Rectal smooth muscle tissue (tissue), 1 donor: ENCODE data around the gene NTN1.
"Not testable (repeated sequence)": the region's sequence is repeated elsewhere in the genome, so short reads cannot be mapped to it uniquely, and the experiment has no call there.

ENCODE experiments used
- H3K27ac ChIP-seq: one replicate; pipeline ENCODE4 v1.7.0; 2013; ENCODE audit warnings: low read depth, low read length, inconsistent platforms
- H3K27me3 ChIP-seq: one replicate; pipeline ENCODE4 v1.7.0; 2013; ENCODE audit warnings: low read length; ENCODE audit not compliant: control insufficient read depth, insufficient read depth
- H3K36me3 ChIP-seq: one replicate; pipeline ENCODE4 v1.7.0; 2013; ENCODE audit warnings: low read length; ENCODE audit not compliant: control insufficient read depth, insufficient read depth
- H3K4me1 ChIP-seq: one replicate; pipeline ENCODE4 v1.7.0; 2013; ENCODE audit warnings: low read length; ENCODE audit not compliant: control insufficient read depth, insufficient read depth
- H3K4me3 ChIP-seq: one replicate; pipeline ENCODE4 v1.7.0; 2013; ENCODE audit warnings: low read length
- H3K9ac ChIP-seq: one replicate; pipeline ENCODE4 v1.7.0; 2013; ENCODE audit warnings: low read length

NTN1 gene

DNA sequence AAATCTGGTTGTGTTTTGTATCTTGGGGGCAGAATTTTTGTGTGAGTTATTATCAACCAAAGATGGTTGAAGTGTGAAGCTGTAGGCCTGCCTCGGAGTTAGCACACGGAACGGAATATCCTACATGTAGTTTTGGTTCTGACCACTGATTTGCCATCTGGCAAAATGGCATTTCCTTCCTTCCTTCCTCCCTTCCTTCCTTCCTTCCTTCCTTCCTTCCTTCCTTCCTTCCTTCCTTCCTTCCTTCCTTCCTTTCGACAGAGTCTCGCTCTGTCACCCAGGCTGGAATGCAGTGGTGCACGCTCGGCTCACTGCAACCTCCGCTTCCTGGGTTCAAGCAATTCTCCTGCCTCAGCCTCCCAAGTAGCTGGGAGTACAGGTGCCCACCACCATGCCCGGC lies 85.0 kb downstream of the NTN1 start:
- H3K9ac ChIP-seq, H3K4me1 ChIP-seq, H3K27ac ChIP-seq, H3K36me3 ChIP-seq, H3K27me3 ChIP-seq, H3K4me3 ChIP-seq: not testable (repeated sequence)

DNA sequence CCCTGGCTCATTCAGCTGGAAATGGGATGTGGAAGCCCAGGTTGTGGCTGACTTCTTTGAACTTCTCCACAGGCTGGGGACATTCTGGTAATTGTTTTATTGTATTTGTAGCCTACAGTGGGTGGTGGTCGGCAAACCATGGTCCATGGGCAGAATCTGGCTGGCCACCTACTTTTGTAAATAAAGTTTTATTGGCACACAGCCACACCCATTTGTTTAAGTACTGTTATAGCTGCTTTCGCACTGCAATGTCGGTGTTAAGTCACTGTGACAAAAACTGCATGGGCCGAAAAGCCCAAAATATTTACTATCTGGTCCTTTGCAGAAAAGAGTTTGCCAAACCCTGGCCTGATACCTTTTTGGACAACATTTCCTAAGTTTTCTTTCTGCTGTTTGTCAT lies 86.2 kb downstream of the NTN1 start:
- Histone ChIP-seq H3K27me3 (no peaks in the 10 kb centered on the region), H3K9ac (no peak overlapping the region), H3K4me1 (peaks cover 2% of the 10 kb centered on the region), H3K27ac (no peak overlapping the region), H3K36me3 (no peaks in the 10 kb centered on the region), H3K4me3 (no peak overlapping the region)

DNA sequence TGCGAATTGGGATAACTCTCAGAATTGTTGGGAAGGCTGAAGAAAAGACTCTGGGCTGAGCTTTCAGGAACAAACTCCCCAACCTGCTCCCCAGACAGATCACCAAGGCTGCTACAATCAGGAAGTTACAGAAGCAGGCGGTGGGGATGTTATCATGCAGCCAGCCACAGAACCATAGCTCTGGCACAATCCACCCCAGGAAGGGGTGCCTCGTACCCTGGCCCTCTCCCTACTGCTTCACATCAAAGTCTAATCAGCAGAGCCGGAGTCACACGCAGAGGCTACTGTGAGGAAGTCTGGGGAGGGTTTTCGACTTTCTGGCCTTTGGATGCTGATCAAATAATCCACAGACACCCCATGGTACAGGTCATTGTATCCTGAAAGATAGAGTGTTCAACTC lies 86.8 kb downstream of the NTN1 start:
- Histone ChIP-seq H3K4me3 (no peak overlapping the region), H3K27ac (no peak overlapping the region), H3K4me1 (peaks cover 2% of the 10 kb centered on the region)

GRCh38 chr17:9109933-9110332 lies 88.6 kb downstream of the NTN1 start:
- H3K9ac ChIP-seq = no peak overlapping the region
- no peak overlapping the region for H3K27ac ChIP-seq
- no peaks in the 10 kb centered on the region for H3K27me3 ChIP-seq
- H3K4me1 ChIP-seq = peaks cover under 1% of the 10 kb centered on the region
- no peak overlapping the region for H3K4me3 ChIP-seq
- H3K36me3 ChIP-seq = no peaks in the 10 kb centered on the region

More for the DNA sequence above, 86.8 kb downstream of the NTN1 start:
- H3K36me3 ChIP-seq = no peaks in the 10 kb centered on the region
- H3K27me3 ChIP-seq = no peaks in the 10 kb centered on the region
- H3K9ac ChIP-seq = no peak overlapping the region

DNA sequence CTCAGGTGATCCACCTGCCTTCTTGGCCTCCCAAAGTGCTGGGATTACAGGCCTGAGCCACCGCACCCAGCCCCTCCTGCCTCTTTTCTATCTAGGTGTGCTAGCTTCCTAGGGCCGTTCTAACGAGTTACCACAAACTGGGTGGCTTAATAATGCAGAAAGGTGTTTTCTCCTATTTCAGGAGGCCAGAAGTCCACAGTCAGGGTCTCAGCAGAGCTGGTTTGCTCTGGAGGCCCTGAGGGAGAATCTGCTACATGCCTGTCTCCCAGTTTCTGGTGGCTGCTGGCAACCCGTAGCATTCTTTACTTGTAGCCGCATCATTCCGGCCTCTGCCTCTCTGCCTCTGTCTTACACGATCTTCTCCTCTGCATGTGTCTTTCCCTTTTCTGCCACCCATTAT lies 89.2 kb downstream of the NTN1 start:
- Histone ChIP-seq H3K9ac (no peak overlapping the region), H3K27ac (no peak overlapping the region), H3K4me3 (no peak overlapping the region), H3K36me3 (no peaks in the 10 kb centered on the region), H3K4me1 (peaks cover 5% of the 10 kb centered on the region), H3K27me3 (no peaks in the 10 kb centered on the region)

DNA sequence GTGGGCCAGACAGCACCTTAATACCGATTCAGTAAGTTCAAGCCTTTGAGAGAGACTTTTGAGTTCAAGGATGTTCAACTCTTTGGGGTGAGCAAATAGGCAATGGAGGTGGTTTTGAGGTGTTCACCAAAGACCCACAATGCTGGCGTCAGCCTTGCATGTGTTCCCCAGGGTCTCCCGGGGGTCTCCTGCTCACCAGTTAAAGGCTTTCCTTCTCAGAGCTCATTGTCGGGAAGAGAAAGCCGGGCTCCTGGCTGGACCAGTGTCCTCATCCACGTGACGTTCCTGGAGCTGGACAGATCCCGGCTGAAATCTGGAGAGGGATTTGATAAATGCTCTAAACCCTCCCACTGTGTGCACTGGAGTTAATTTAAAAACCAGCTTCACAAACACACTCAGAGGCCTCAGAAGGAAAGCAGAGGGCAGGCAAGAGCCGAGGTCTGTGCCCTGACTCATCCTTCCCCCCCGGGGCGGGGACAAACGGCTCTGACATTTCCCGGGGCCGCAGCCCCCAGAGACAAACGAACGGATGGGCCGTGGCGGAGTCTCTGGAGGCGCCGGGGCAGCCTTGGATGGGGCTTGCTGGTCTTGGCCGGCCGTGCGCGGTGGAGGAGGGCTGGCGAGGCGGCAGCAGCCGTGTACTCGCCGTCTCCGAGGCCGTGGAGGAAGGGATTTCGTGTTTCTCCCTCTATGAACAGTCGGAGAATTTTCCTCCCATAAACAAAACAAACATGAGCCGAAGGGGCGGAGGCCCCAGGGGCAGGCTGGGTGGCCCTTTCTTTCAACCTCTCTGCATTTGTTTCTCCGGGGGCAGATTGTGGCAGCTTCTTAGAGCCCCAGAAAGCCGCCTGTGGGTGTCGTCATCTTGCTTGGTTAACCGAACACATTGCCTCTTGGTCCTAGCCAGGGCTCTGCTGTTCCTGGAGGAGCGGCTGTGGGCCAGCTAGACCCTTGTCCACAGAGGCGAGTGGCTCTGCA lies 94.2 kb downstream of the NTN1 start:
- peaks cover 5% of the 10 kb centered on the region for H3K4me1 ChIP-seq
- H3K27ac ChIP-seq = peak overlapping the region; percentile 36
- peak overlapping the region; percentile 32 for H3K4me3 ChIP-seq

GRCh38 chr17:9116311-9116835 lies 95.1 kb downstream of the NTN1 start:
- Histone ChIP-seq H3K36me3 (no peaks in the 10 kb centered on the region), H3K27ac (no peak overlapping the region), H3K9ac (no peak overlapping the region), H3K4me1 (peaks cover 5% of the 10 kb centered on the region), H3K27me3 (no peaks in the 10 kb centered on the region), H3K4me3 (no peak overlapping the region)

More for the DNA sequence above, 94.2 kb downstream of the NTN1 start:
- Histone ChIP-seq H3K27me3 (no peaks in the 10 kb centered on the region), H3K9ac (no peak overlapping the region), H3K36me3 (no peaks in the 10 kb centered on the region)

DNA sequence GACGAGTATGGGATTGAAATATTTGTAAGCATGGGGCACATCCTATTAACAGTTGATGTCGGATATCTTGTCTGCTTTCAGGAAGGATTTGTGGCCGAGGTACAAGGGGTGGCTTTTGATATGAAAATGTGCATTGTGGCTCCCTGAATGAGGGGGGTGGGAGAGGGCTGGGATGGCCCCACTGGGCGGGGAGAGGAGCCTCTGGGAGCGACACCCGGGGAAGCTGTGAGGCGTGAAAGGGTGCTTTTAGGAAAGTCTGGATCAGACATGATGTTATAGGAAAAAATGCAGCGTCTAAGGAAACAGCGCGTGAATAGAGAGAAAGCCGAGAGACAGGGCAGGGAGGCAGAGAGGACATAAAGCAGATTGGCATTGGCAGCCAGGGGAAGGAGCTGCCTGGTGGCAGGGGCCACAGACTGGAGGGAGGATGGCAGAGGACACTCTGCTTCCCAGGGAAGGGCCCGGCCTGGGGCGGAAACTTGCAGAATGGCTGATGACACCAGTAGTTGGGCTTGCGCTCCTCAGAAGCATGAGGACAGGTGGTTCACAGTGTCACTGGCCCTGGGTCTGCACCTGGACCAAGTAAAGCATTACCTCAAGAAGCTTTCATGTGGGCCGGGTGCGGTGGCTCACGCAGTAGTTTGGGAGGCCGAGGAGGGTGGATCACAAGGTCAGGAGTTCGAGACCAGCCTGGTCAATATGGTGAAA lies 95.7 kb downstream of the NTN1 start:
- Histone ChIP-seq H3K27ac (no peak overlapping the region), H3K4me3 (no peak overlapping the region), H3K4me1 (peaks cover 5% of the 10 kb centered on the region), H3K27me3 (no peaks in the 10 kb centered on the region), H3K9ac (no peak overlapping the region), H3K36me3 (no peaks in the 10 kb centered on the region)

- H3K4me1 ChIP-seq = no peaks in the 10 kb centered on the region
- H3K36me3 ChIP-seq = no peaks in the 10 kb centered on the region
- no peak overlapping the region for H3K27ac ChIP-seq
- no peaks in the 10 kb centered on the region for H3K27me3 ChIP-seq
- H3K4me3 ChIP-seq = no peak overlapping the region
- no peak overlapping the region for H3K9ac ChIP-seq
Measured at GRCh38 chr17:9120471-9120870, 99.2 kb downstream of the NTN1 start.

GRCh38 chr17:9121186-9121820 lies 100.0 kb downstream of the NTN1 start:
- Histone ChIP-seq H3K27me3 (no peaks in the 10 kb centered on the region), H3K4me1 (no peaks in the 10 kb centered on the region), H3K9ac (no peak overlapping the region), H3K27ac (no peak overlapping the region), H3K36me3 (no peaks in the 10 kb centered on the region), H3K4me3 (no peak overlapping the region)

DNA sequence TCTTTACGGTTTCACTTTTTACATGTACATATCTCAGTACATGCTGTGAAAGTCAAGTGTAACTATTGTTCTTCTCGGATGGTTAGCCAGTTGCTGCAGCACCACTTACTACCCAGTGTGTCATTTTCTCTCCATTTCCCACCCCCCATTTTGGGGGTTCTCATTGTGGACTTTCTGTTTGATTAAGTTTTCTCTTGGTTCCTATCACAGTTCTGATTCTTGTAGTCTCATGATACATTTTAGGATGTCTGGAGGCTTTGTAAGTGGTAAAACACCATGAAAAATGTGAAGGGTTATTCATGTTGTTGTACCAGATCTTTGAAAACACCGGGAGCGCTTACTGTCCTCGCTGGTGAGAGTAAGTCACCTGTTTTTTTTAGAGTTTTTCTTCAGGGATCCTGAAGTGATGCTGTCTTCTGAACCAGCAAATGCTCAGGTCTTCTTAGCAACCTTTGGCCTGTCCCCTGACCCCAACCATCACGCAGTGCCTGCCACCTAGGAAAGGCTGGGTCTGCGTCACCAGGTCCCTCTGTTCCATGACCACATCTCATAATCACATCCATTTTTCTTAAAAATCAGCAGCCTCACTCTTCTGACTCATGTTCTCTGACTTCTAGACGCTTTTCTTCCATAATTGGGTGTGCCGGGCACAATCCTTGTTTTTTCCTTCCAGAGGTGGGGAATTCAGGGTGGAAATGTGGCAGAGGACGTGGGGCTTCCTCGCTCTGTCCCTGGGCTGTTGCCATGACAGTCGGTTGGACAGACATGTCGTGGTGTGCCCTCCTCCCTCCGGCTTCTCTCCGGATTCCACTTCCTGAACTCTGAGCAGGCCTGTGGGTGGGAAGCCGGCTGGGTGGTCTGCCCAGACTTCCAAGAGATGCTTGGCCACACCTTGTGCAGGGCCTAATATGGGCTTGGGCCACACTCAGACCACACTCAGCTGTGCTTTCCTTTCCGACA lies 102.6 kb downstream of the NTN1 start:
- no peak overlapping the region for H3K4me3 ChIP-seq
- no peaks in the 10 kb centered on the region for H3K4me1 ChIP-seq
- no peaks in the 10 kb centered on the region for H3K27me3 ChIP-seq
- no peaks in the 10 kb centered on the region for H3K36me3 ChIP-seq
- H3K9ac ChIP-seq = no peak overlapping the region
- no peak overlapping the region for H3K27ac ChIP-seq
